Heart left ventricle (tissue), 13 donors: Measurements from ENCODE around the gene DGKB.

Experiments
- CTCF ChIP-seq, 12 donors: fragments of 200-600 bp; sonication (generic) in 4 of 12; IDR thresholded peaks; one replicate each; pipeline versions ENCODE4 v1.5.0 to v1.8.0; 2018 to 2022; ENCODE audit warnings: antibody characterized with exemption in 12 of 12, mild to moderate bottlenecking in 5 of 12
- POLR2A ChIP-seq, 2 donors: fragments of 450-650 bp; IDR thresholded peaks; one replicate each; pipeline ENCODE4 v1.6.1; 2017; ENCODE audit warnings: antibody characterized with exemption in 2 of 2, mild to moderate bottlenecking in 2 of 2, moderate library complexity in 2 of 2
- donor health status: ischemic (EF 13 %, LVEDD 7.1; RV severe dilation, severe dysfunction).
- donor health status: DM: no; HTN: yes; CAD: no.
- donor health status: DM: no; HTN: no; CAD: no.
- donor health status: ischemic (EF 25% LVEDD 6.9; RV normal size, moderate dysfunction).
- donor health status: ischemic (EF 25% LVEDD 5.7; RV mildly dilated, moderate dysfunction).
- donor health status: ischemic (EF 35%, LVEDD 5.7; RV mildly dilated, moderate dysfunction).
- donor health status: nonischemic (EF 11% LVEDD 7.7; RV severe dilation, severe dysfunction).
- donor health status: DM: yes; HTN: yes; CAD: no.
- donor health status: PGD.
- donor health status: ischemic (EF 29% LVEDD 5.4; RV normal size, mild dysfunction).
- donor health status: nonischemic (EF 23%, LVEDD 6.1; RV moderate dilation, normal function).

- no peak for TF ChIP-seq CTCF (IDR thresholded peaks at IDR 0.05)
- no peak for TF ChIP-seq POLR2A (IDR thresholded peaks at IDR 0.05)
Observed at GRCh38 chr7:14195079-14195478, 707.5 kb downstream of the DGKB start.
